Dendritic cell treated with granulocyte-macrophage colony-stimulating factor and Interleukin-4, amounts not matched to agents 40 ng/mL and 50 ng/mL, for 4 days (primary cell): ENCODE results near the gene IFNL4.
"Not testable (repeated sequence)": the region's sequence is repeated elsewhere in the genome, so short reads cannot be mapped to it uniquely, and the experiment has no call there.

ENCODE experiments used
- H3K27ac Mint-ChIP-seq: one replicate; pipeline ENCODE4 v1.8.0; 2022; ENCODE audit warnings: mild to moderate bottlenecking, mixed read lengths
- H3K27me3 Mint-ChIP-seq: one replicate; pipeline ENCODE4 v1.8.0; 2022; ENCODE audit warnings: mild to moderate bottlenecking, mixed read lengths
- H3K36me3 Mint-ChIP-seq: one replicate; pipeline ENCODE4 v1.8.0; 2022; ENCODE audit warnings: low read depth, mixed read lengths
- H3K4me1 Mint-ChIP-seq: one replicate; pipeline ENCODE4 v1.8.0; 2022; ENCODE audit warnings: low read depth, mixed read lengths
- H3K4me3 Mint-ChIP-seq: one replicate; pipeline ENCODE4 v1.8.0; 2022; ENCODE audit warnings: mild to moderate bottlenecking, moderate library complexity, mixed read lengths
- H3K9me3 Mint-ChIP-seq: one replicate; pipeline ENCODE4 v1.8.0; 2022; ENCODE audit warnings: mixed read lengths
- intact Hi-C: fragments of 100-400 bp; cut with micrococcal nuclease; formaldehyde crosslinking; loops from one replicate; pipeline ENCODE4 v1.15.0; 2022

Gene IFNL4

GRCh38 chr19:39247701-39248664 is 673 bp downstream of the IFNL4 start:
- Mint-ChIP-seq H3K36me3 (no peaks in the 10 kb centered on the region), H3K27ac (no peak overlapping the region), H3K4me1 (peaks cover 5% of the 10 kb centered on the region), H3K4me3 (no peak overlapping the region), H3K27me3 (peaks cover 50% of the 10 kb centered on the region), H3K9me3 (no peaks in the 10 kb centered on the region)
- intact Hi-C loops = no loop called here

- no peaks in the 10 kb centered on the region for H3K9me3 Mint-ChIP-seq
- peaks cover 44% of the 10 kb centered on the region for H3K27me3 Mint-ChIP-seq
- intact Hi-C loops = no loop called here
- no peaks in the 10 kb centered on the region for H3K4me1 Mint-ChIP-seq
- H3K36me3 Mint-ChIP-seq = no peaks in the 10 kb centered on the region
- no peak overlapping the region for H3K27ac Mint-ChIP-seq
- no peak overlapping the region for H3K4me3 Mint-ChIP-seq
These were observed 1.5 kb downstream of the IFNL4 start for GRCh38 chr19:39246951-39247669.

DNA sequence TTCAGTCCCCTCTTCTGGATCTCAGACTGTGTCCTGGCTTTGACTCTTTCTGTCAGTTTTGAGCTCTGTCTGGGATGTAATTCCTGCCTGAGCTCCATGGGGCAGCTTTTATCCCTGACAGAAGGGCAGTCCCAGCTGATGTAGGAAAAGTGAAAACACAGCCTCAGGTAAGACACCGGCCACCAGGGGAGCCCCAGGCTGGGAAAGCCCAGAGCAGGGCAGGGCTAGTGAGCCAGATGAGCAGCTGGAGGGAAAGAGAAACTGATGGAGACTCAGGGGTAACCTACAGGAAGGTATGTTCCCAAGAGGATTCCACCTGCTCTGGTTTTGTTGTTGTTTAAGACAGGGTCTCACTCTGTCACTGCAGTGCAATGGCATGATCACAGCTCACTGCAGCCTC is 3.5 kb downstream of the IFNL4 start:
- H3K27me3 Mint-ChIP-seq = peaks cover 42% of the 10 kb centered on the region

DNA sequence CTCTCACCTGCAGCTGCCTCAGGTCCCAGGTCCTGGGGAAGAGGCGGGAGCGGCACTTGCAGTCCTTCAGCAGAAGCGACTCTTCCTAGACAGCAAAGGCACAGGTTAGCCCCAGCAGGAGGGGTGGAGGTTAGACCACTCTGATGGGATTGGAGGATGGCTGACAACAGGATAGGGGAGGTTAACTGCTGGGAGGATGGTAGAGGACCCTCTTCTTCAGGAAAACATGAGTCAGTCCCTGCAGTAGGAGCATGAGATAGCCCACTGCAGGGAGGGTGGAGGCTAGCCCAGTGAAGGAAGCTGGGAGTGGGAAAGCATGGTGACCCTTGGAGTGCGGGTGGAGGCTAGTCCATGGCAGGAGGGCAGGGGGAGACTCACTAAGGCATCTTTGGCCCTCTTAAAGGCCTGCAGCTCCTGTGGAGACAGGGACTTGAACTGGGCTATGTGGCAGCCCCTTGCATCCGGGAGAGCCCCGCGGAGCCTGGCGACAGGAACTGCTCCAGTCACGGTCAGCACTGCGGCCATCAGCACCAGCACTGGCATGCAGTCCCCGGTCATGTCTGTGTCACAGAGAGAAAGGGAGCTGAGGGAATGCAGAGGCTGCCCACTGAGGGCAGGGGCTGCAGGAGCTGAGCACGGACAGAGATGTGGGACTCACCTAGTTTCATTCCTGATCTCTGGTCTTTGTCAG is 4.1 kb downstream of the IFNL4 start, which contains the start of gene IFNL3:
Gene IFNL3 (minus strand): TSS at position 597 of the 691 bp plus-strand sequence. CDS start 39 bp downstream, at position 558.
- H3K4me1 Mint-ChIP-seq, H3K27ac Mint-ChIP-seq, H3K4me3 Mint-ChIP-seq, H3K36me3 Mint-ChIP-seq, intact Hi-C loops, H3K9me3 Mint-ChIP-seq: not testable (repeated sequence)
- H3K27me3 Mint-ChIP-seq = peaks cover 39% of the 10 kb centered on the region

More for the DNA sequence above, 3.5 kb downstream of the IFNL4 start:
- intact Hi-C loops, H3K4me1 Mint-ChIP-seq, H3K4me3 Mint-ChIP-seq, H3K9me3 Mint-ChIP-seq, H3K27ac Mint-ChIP-seq, H3K36me3 Mint-ChIP-seq: not testable (repeated sequence)

GRCh38 chr19:39243741-39244140 is 4.9 kb downstream of the IFNL4 start:
- H3K4me1 Mint-ChIP-seq, intact Hi-C loops, H3K36me3 Mint-ChIP-seq, H3K27ac Mint-ChIP-seq, H3K9me3 Mint-ChIP-seq, H3K4me3 Mint-ChIP-seq: not testable (repeated sequence)
- peaks cover 32% of the 10 kb centered on the region for H3K27me3 Mint-ChIP-seq

DNA sequence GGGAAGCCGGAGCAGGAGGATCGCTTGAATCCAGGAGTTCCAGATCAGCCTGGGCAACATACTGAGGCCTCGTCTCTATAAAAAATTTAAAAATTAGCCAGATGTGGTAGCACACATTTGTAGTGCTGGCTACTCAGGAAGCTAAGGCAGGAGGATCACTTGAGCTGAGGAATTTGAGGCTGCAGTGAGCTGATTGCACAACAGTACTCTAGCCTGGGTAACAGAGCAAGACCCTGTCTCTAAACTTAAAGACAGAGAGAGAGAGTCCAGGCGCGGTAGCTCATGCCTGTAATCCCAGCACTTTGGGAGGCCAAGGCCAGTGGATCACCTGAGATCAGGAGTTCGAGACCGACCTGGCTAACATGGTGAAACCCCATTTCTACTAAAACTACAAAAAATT is 8.2 kb downstream of the IFNL4 start:
- intact Hi-C loops = no loop called here
- Mint-ChIP-seq H3K4me1 (peaks cover 8% of the 10 kb centered on the region), H3K27ac (no peak overlapping the region), H3K36me3 (no peaks in the 10 kb centered on the region), H3K9me3 (no peaks in the 10 kb centered on the region), H3K4me3 (no peak overlapping the region), H3K27me3 (peaks cover 37% of the 10 kb centered on the region)

DNA sequence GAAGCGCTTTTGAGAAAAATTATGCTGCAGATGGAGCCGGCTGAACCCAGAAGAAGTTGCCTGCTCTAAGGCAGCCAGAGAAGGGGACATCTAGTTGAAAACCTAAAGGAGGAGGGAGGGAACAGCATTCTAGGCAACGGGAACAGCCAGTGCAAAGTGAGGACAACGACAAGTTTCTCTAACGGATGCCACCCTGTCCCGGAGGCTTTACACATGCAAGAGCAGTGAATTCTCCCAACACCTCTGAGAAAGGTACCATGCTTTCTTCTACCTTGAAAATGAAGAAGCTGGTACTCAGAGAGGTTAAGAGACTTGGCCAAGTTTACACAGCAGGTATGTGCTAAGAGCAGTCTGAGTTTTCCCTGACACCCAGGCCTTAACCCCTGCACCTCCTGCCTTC is 9.7 kb downstream of the IFNL4 start:
- Mint-ChIP-seq H3K4me1 (peaks cover 8% of the 10 kb centered on the region), H3K36me3 (no peaks in the 10 kb centered on the region), H3K27me3 (peaks cover 36% of the 10 kb centered on the region), H3K4me3 (no peak overlapping the region), H3K27ac (no peak overlapping the region), H3K9me3 (no peaks in the 10 kb centered on the region)
- intact Hi-C loops = loop anchor here (2.0 kb wide), 1 partner anchor 50 kb away; no protein-coding TSS in a partner anchor

DNA sequence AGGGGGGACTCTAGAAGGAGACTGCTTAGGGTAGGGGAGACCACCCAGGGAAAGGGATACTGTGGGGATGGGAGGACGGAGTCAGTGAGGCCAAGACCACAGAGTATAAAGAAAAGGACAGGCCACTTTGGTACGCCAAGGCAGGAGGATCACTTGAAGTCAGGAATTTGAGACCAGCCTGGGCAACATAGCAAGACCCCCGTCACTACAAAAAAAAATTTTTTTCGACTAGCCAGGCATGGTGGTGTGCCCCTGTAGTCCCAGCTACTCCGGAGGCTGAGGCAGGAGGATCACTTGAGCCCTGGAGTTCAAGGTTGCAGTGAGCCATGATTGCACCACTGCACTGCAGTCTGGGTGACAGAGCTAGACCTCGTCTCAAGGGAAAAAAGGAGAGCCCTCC is 10.4 kb downstream of the IFNL4 start:
- H3K27me3 Mint-ChIP-seq = peaks cover 35% of the 10 kb centered on the region

GRCh38 chr19:39237200-39238184 is 11.2 kb downstream of the IFNL4 start:
- Mint-ChIP-seq H3K4me3 (no peak overlapping the region), H3K36me3 (no peaks in the 10 kb centered on the region), H3K9me3 (no peaks in the 10 kb centered on the region), H3K27me3 (peaks cover 35% of the 10 kb centered on the region), H3K27ac (peak overlapping the region; percentile 28), H3K4me1 (peaks cover 8% of the 10 kb centered on the region)
- intact Hi-C loops = loop anchor here (2.0 kb wide), 1 partner anchor 51 kb away; no protein-coding TSS in a partner anchor

More for the DNA sequence above, 10.4 kb downstream of the IFNL4 start:
- Mint-ChIP-seq H3K36me3 (no peaks in the 10 kb centered on the region), H3K27ac (peak overlapping the region; percentile 28), H3K4me1 (peaks cover 8% of the 10 kb centered on the region), H3K9me3 (no peaks in the 10 kb centered on the region), H3K4me3 (no peak overlapping the region)
- intact Hi-C loops = loop anchor here (2.0 kb wide), 1 partner anchor 51 kb away; no protein-coding TSS in a partner anchor

DNA sequence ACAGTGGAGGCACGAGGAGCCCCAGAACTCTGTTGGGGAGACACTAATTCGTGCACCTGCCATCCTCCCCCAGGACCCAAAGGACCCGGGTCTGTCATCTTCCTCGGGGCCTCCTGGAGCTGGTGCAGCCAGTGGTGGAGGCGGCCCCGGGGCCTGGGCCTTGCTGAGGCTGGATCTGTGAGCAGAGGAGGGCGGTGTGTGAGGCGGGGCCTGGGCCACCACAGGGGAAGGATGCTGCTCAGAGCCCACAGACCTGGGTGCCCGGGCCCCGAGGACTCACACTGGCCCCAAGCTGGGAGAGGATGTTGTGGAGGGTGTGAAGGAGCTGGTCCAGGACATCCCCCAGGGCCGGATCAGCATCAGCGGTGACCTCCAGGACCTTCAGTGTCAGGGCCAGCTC is 12.1 kb downstream of the IFNL4 start:
- Mint-ChIP-seq H3K4me3 (no peak overlapping the region), H3K27ac (no peak overlapping the region), H3K36me3 (no peaks in the 10 kb centered on the region), H3K9me3 (no peaks in the 10 kb centered on the region), H3K27me3 (peaks cover 33% of the 10 kb centered on the region), H3K4me1 (peaks cover 8% of the 10 kb centered on the region)
- intact Hi-C loops = no loop called here

DNA sequence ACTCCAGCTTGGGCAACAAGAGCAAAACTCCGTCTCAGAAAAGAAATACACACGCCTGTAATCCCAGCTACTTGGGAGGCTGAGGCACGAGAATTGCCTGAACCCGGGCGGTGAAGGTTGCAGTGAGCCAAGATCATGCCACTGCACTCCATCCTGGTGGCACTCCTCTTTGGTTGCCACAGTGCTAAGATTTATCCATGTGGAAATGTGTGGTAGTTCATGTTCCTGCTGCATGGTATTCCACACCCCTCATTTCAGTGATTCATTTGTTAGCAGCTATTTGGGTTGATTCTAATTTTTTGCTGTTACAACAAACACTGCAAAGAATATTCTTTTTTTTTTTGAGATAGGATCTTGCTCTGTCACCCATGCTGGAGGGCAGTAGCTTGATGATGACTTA is 15.9 kb downstream of the IFNL4 start:
- no peaks in the 10 kb centered on the region for H3K9me3 Mint-ChIP-seq
- H3K27ac Mint-ChIP-seq = no peak overlapping the region
- H3K4me3 Mint-ChIP-seq = no peak overlapping the region
- intact Hi-C loops = no loop called here
- H3K27me3 Mint-ChIP-seq = peaks cover 23% of the 10 kb centered on the region
- H3K36me3 Mint-ChIP-seq = no peaks in the 10 kb centered on the region
- H3K4me1 Mint-ChIP-seq = peaks cover 4% of the 10 kb centered on the region

DNA sequence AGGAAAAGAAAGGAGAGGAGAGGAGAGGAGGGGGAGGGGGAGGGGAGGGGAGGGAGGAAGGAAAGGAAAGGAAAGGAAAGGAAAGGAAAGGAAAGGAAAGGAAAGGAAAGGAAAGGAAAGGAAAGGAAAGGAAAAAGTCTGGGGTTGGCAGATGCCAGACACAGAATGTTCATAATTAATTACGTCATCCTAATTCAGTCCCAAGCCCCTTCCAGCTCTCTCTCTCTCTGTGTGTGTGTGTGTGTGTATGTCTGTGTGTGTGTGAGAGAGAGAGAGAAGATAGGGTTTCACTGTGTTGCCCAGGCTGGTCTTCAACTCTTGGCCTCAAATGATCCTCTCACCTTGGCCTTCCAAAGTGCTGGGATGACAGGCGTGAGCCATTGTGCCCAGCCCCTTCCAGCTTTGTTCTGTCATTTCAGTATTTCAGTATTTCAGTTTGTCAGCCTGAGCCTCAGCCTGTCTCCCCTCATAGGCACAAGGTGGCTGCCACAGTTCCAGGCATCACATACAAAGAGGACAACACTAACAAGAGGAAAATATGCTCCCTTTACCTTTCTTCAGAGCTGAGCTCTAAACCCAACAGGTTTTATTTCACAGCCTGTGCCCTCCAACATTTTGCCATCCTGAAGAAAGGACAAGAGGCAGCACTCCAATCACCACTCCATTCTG is 18.4 kb downstream of the IFNL4 start:
- no peaks in the 10 kb centered on the region for H3K36me3 Mint-ChIP-seq
- H3K4me1 Mint-ChIP-seq = no peaks in the 10 kb centered on the region
- H3K27ac Mint-ChIP-seq = no peak overlapping the region
- intact Hi-C loops = no loop called here
- peaks cover 9% of the 10 kb centered on the region for H3K27me3 Mint-ChIP-seq
- no peaks in the 10 kb centered on the region for H3K9me3 Mint-ChIP-seq
- no peak overlapping the region for H3K4me3 Mint-ChIP-seq
